Measurements from ENCODE around the gene STIP1.

The STIP1 gene

DNA sequence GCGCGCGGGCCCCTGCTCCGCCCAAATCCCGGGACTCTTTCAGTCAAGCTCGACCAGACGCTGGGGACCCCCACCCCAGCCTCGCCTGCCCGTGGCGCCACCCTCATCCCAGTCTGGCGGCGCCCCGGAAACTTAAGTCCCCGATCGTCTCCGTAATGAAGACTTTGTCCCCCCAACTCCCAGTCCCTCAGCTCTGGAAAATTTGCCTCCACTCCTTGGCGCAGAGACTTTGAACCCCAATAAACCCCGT is 65.7 kb downstream of the STIP1 start:
- H3K4me3 ChIP-seq (replicated peaks; ENCODE audit: low read depth, low read length) = peak overlapping the region; percentile 84
- TF ChIP-seq, protein P1, sequence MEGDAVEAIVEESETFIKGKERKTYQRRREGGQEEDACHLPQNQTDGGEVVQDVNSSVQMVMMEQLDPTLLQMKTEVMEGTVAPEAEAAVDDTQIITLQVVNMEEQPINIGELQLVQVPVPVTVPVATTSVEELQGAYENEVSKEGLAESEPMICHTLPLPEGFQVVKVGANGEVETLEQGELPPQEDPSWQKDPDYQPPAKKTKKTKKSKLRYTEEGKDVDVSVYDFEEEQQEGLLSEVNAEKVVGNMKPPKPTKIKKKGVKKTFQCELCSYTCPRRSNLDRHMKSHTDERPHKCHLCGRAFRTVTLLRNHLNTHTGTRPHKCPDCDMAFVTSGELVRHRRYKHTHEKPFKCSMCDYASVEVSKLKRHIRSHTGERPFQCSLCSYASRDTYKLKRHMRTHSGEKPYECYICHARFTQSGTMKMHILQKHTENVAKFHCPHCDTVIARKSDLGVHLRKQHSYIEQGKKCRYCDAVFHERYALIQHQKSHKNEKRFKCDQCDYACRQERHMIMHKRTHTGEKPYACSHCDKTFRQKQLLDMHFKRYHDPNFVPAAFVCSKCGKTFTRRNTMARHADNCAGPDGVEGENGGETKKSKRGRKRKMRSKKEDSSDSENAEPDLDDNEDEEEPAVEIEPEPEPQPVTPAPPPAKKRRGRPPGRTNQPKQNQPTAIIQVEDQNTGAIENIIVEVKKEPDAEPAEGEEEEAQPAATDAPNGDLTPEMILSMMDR (IDR thresholded peaks at IDR 0.05; ENCODE audit: low read depth, low read length, missing control alignments) = no peak
- DNase-seq (ENCODE audit: extremely low read depth, low read depth) = no peak

GRCh38 chr11:64252003-64252872 is 66.3 kb downstream of the STIP1 start:
- TF ChIP-seq, protein P1 (IDR thresholded peaks at IDR 0.05; ENCODE audit: low read depth, low read length, missing control alignments) = peak; percentile 58
- DNase-seq (ENCODE audit: extremely low read depth, low read depth) = no peak
- peak overlapping the region; percentile 84 for H3K4me3 ChIP-seq (replicated peaks; ENCODE audit: low read depth, low read length)

- TF ChIP-seq, protein P1 (IDR thresholded peaks at IDR 0.05; ENCODE audit: low read depth, low read length, missing control alignments) = no peak
- peak overlapping the region; percentile 84 for H3K4me3 ChIP-seq (replicated peaks; ENCODE audit: low read depth, low read length)
- no peak for DNase-seq (ENCODE audit: extremely low read depth, low read depth)
Observed at GRCh38 chr11:64253043-64253442, 67.1 kb downstream of the STIP1 start.

DNA sequence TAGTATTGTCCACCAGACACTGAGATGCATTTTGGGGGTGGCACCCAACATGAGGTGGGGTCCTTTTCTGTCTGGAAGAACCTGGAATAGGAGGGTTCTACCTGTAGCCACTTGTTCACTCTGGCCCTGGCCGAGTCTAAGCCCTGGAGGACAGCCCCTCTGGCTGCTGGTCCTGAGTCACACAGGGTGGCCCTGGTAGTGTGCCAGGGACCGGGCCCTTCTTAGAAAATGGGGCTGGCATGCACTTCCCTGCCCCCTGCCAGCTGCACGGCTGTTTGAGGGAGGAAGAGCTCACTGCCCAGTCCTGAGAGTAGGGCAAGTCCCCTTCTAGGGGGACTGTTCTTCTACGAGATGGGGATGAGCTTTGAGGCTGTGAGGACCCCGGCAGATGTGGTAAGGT is 67.5 kb downstream of the STIP1 start:
- TF ChIP-seq, protein P1 (IDR thresholded peaks at IDR 0.05; ENCODE audit: low read depth, low read length, missing control alignments) = no peak
- no peak for DNase-seq (ENCODE audit: extremely low read depth, low read depth)
- H3K4me3 ChIP-seq (replicated peaks; ENCODE audit: low read depth, low read length) = no peak overlapping the region

Measured in HFF-Myc (cell line).